Hematopoietic multipotent progenitor cell (in vitro differentiated cells): ENCODE data around the gene TIMP3. TPM values are rescaled to one million over a fixed set of nuclear protein-coding genes. Genes with fewer than 3 reads are reported as not detected.

Experiments
- DNase-seq, 3 donors: peaks; one replicate each; pipeline ENCODE4 v3.0.0-alpha.2; 2011 to 2015; ENCODE audit warnings: low read depth in 2 of 3, low spot score in 2 of 3
- total RNA-seq: library from RNA; depleted of rRNA; stranded (reverse); fragments of >200 nt; gene quantifications from one replicate; pipeline ENCODE4 v1.2.3, GENCODE V29; 2012

The TIMP3 gene
- total RNA-seq, 1 donor, result 5.9 TPM

GRCh38 chr22:32805361-32805881 lies 3.9 kb downstream of the TIMP3 start:
- DNase-seq, result no peak

GRCh38 chr22:32806296-32806695 lies 4.8 kb downstream of the TIMP3 start:
- DNase-seq, result no peak

- no peak for DNase-seq
Observed at GRCh38 chr22:32808038-32808445, 6.5 kb downstream of the TIMP3 start.

- DNase-seq, result no peak
Observed at GRCh38 chr22:32809786-32810554, 8.5 kb downstream of the TIMP3 start.

GRCh38 chr22:32810555-32811133 lies 9.1 kb downstream of the TIMP3 start:
- no peak for DNase-seq

GRCh38 chr22:32811788-32812545 lies 10.5 kb downstream of the TIMP3 start:
- no peak for DNase-seq

GRCh38 chr22:32814285-32814860 lies 12.9 kb downstream of the TIMP3 start:
- no peak for DNase-seq

GRCh38 chr22:32815059-32815458 lies 13.6 kb downstream of the TIMP3 start:
- DNase-seq, result no peak

GRCh38 chr22:32815943-32816342 lies 14.4 kb downstream of the TIMP3 start:
- no peak for DNase-seq

- no peak for DNase-seq
Observed at GRCh38 chr22:32817137-32817730, 15.7 kb downstream of the TIMP3 start.

GRCh38 chr22:32818446-32819115 lies 17.1 kb downstream of the TIMP3 start:
- DNase-seq, result no peak

- no peak for DNase-seq
Observed at GRCh38 chr22:32819120-32819519, 17.6 kb downstream of the TIMP3 start.

- DNase-seq, result no peak
Observed at GRCh38 chr22:32820131-32821119, 18.9 kb downstream of the TIMP3 start.

- DNase-seq, result no peak
Observed at GRCh38 chr22:32822179-32822877, 20.8 kb downstream of the TIMP3 start.

- DNase-seq, result peak in 1 of 3 donors; percentile 18
Observed at GRCh38 chr22:32823024-32823730, 21.7 kb downstream of the TIMP3 start.

GRCh38 chr22:32824531-32825312 lies 23.2 kb downstream of the TIMP3 start:
- DNase-seq, result no peak

GRCh38 chr22:32826537-32826936 lies 25.0 kb downstream of the TIMP3 start:
- no peak for DNase-seq
